Tongue (tissue), 2 donors: ENCODE results near the gene ACSM3. TPM values are rescaled to one million over a fixed set of nuclear protein-coding genes. Genes with fewer than 3 reads are reported as not detected.
A peak's percentile ranks its signal among the peaks of the same experiment; 100 is the strongest.
"Not testable (repeated sequence)": the region's sequence is repeated elsewhere in the genome, so short reads cannot be mapped to it uniquely, and the experiment has no call there.

ENCODE experiments used
- DNase-seq: peaks from one replicate; pipeline ENCODE4 v3.0.0-alpha.2; 2015
- total RNA-seq: library from RNA; depleted of rRNA; stranded (reverse); fragments of >200 nt; gene quantifications from one replicate; pipeline ENCODE4 v1.2.3, GENCODE V29; 2014

Gene ACSM3
- total RNA-seq, 1 donor from 2014 or later, result 4.4 TPM

DNA sequence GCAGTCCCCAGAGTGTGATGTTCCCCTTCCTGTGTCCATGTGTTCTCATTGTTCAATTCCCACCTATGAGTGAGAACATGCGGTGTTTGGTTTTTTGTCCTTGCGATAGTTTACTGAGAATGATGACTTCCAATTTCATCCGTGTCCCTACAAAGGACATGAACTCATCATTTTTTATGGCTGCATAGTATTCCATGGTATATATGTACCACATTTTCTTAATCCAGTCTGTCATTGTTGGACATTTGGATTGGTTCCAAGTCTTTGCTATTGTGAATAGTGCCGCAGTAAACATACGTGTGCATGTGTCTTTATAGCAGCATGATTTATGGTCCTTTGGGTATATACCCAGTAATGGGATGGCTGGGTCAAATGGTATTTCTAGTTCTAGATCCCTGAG is 8.0 kb upstream of the ACSM3 start:
- not testable (repeated sequence) for DNase-seq

DNA sequence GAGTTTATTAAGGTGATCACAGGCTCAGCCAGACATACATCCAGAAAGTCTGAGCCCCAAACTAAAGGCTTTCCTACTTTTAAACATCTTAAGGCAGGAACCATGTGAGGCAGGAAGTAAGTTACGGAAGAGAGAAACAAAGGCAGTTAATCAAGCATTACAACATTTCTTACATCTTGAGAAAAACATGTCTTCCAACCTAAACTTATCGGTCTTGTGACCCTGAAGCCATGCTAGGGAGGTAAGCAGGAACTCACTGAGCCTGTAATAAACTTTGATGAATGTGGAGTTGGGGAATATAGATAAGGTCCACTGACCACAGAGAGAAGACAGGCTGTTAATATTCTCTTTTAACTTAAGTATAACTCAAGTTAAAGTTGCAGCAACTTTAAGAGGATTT is 3.5 kb upstream of the ACSM3 start:
- no peak for DNase-seq

GRCh38 chr16:20761175-20761574 is 2.6 kb upstream of the ACSM3 start:
- DNase-seq, result no peak

DNA sequence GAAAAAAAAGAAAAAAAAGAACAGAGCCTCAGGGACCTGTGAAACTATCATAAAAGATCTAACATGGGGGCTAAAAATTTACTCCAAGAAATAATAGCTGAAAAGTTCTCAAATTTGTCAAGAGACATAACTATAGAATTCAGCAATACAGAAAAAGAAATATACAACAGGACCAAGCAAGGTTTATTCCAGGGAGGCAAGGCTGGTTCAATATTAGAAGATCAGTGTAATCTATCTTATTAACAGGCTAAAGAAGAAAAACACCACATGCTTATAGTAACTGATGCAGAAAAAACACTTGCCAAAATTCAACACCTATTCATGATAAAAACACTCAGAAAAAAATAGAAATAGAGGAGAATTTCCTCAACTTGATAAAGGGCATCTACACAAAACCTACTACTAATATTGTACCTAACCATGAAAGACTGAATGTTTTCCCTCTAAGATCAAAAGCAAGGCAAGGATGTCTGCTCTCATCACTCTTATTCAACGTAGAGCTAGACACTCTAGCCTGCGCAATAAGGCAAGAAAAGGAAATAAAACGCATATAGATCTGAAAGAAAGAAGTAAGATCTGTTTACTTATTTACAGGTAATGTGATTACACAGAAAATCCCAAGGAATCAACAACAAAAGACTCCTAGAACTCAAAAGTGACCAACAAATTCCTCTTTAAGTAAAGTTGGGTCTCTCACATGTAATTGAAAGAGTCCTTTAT is 1.2 kb upstream of the ACSM3 start:
- DNase-seq, result no peak

DNA sequence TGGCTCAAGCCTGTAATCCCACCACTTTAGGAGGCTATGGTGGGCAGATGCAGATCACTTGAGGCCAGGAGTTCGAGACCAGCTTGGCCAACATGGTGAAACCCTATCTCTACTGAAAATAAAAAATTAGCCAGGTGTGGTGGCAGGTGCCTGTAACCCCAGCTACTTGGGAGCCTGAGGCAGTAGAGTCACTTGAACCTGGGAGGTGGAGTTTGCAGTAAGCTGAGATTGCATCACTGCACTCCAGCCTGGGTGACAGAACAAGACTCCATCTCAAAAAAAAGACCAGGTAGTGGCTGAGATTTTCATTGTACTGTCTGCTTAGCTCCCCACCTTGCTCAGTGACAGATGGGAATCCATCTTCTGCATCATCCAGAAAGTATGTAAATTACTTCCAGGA is 634 bp downstream of the ACSM3 start:
- DNase-seq, result not testable (repeated sequence)

GRCh38 chr16:20765732-20766131 is 1.9 kb downstream of the ACSM3 start:
- DNase-seq, result no peak

- no peak for DNase-seq
These were observed 2.5 kb downstream of the ACSM3 start for GRCh38 chr16:20766294-20766693.

GRCh38 chr16:20767577-20767976 is 3.8 kb downstream of the ACSM3 start:
- no peak for DNase-seq

DNA sequence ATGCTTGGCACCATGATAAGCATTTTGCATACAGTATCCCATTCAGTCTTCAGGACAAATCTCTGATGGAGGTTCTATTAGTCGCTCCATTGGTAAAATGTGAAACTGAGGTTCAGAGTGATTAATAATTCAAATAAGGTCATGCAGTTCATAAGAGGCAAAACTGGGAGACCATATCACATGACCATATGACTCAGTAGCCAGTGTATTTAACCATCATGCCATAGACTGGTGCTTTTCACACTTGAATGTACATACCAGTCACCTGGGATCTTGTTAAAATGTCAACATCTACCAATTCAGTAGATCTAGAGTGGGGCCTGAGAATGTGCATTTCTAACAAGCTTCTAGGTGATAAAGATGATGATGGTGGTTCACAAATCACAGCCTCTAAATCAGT is 4.3 kb downstream of the ACSM3 start:
- no peak for DNase-seq

- DNase-seq, result no peak
These were observed 5.0 kb downstream of the ACSM3 start for GRCh38 chr16:20768818-20769217.

GRCh38 chr16:20773679-20774078 is 9.9 kb downstream of the ACSM3 start:
- DNase-seq, result no peak

GRCh38 chr16:20774703-20775362 is 11.0 kb downstream of the ACSM3 start:
- DNase-seq, result peak; percentile 11

DNA sequence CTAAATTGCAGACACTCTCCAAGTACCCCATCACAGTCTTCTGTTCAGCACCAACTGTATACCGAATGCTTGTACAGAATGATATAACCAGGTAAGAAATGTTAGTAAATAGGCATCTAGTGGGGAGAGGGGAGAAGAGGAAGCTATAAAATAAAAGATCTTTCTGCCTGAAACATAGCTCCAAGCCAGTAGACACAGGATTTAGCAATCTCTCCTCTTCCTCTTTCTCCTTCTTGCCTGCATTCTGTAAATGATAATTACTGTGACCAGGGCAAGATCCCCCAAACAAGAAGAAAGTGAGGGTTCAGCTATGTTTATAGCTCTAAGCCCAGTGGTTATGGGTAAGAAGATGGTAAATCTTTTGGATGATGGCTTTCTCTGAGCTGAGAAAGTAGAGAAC is 17.9 kb downstream of the ACSM3 start:
- no peak for DNase-seq

GRCh38 chr16:20782470-20782869 is 18.7 kb downstream of the ACSM3 start:
- no peak for DNase-seq

- no peak for DNase-seq
These were observed 20.4 kb downstream of the ACSM3 start for GRCh38 chr16:20784204-20784603.

- no peak for DNase-seq
These were observed 25.3 kb downstream of the ACSM3 start for GRCh38 chr16:20789130-20789529.

DNA sequence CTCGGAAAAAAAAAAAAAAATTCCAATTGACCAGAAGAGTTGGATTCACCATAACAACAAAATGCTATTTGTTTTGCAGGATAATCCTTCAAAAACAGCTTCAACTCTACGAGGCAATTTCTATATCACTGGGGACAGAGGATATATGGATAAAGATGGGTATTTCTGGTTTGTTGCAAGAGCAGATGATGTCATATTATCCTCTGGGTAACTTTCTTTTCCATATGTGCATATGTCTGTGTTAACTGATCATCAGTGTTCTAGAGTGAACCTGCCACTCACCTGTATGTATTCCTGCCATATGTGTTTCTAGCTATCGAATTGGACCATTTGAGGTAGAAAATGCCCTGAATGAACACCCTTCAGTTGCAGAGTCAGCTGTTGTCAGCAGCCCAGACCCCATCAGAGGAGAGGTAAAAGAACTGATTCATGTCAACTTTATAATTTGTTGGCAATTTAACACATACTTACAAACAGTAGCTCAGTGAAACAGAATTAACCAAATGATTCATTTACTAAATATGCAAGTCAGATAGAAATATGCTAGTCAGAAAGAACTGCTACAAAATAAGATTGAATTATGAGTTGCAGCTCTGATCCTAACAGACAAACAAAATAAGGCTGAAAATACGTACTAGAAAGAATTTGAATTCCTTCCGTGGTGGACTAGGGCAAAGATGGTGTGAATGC is 28.3 kb downstream of the ACSM3 start:
- no peak for DNase-seq

- no peak for DNase-seq
These were observed 34.5 kb downstream of the ACSM3 start for GRCh38 chr16:20798364-20798763.

DNA sequence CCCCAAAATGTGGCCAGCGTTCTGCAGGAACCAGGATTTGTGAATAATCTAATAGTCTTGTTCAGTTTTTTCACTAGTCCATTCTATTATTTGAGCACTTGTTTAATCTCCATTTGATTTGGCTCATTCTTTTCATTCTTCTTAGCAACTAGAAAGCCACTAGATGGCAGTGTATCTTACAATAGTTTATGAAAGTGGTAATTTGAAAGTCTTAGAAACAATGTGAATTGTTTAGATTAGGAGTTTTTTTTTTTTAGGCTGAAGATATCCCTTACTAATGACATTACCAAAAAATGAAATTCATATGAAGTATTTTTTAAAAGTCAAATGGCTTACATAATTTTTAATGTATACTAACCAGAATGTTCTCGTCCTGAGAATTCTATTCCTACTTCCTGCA is 35.8 kb downstream of the ACSM3 start:
- peak; percentile 11 for DNase-seq

DNA sequence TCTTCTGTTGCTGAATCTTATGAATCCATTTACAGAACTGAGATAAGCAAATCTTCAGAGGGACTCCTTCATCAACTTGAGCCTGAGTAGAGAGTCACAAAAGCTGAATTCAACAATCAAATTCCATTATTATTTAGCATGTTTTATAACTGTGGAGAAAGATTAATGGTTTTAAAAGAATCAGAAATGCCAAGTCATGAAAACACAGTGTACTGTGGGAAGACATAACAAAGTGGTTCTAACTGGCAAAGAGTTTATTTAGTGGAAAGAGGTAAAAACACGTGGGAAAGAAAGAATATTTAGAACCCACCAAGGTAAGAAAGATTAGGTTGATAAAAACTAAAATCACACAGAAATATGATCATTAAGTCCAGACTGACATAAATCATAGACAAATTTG is 37.5 kb downstream of the ACSM3 start:
- no peak for DNase-seq

DNA sequence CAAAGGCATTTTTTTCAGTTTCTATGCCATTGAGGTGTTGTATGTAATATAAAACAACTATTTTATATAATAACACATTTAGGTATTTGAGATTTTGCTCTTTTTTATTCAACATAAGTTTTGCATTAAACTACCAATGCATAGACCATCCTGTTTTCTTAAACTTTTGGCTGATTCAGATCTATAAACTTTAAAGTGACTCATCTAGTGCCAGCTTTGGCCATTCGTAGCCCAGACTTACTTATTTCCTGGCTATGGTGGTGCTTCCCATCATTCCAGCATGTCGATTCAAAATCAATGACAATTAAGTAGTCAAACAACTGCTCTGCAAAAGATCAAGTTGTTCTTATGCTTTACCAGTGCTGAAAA is 39.4 kb downstream of the ACSM3 start:
- no peak for DNase-seq

DNA sequence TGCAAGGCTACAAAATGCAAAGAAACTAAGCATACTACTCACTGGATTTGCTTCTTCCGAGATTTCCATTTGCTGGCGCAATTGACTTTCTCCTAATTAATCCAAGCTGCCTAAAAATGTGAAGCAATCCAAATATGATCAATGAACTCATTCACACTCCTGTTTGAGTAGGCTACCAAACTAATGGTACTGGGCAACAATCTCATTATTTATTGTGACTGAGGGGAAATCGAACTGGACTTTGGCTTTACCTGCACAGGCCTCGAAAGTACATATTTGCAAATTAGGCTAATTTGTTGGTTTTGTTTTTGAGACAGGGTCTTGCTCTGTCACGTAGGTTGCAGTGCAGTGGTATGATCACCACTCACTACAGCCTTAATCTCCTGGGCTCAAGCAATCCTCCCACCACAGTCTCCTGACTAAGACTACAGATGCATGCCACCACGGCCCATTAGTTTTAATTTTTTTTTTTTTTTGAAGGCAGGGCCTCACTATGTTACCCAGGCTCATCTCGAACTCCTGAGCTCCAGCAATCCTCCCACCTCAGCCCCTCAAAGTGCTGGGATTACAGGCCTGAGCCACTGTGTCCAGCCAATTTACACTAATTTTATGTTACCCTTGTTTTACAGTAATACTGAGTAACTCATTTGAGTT is 39.9 kb downstream of the ACSM3 start:
- DNase-seq, result no peak

GRCh38 chr16:20805684-20806167 is 41.9 kb downstream of the ACSM3 start:
- DNase-seq, result not testable (repeated sequence)
